Activated CD8-positive, alpha-beta memory T cell treated with anti-CD3 and anti-CD28 coated beads, Interleukin-2, amount 50 U/mL, for 1 hour (primary cell): ENCODE results near the gene ZNF425.
"Not testable (repeated sequence)": the region's sequence is repeated elsewhere in the genome, so short reads cannot be mapped to it uniquely, and the experiment has no call there.

Experiments
- DNase-seq: peaks from one replicate; pipeline ENCODE4 v3.0.0-alpha.2; 2020; ENCODE audit errors: extremely low read depth

The ZNF425 gene

GRCh38 chr7:149125863-149126661, at the start of gene ZNF425:
ZNF425 (minus strand) TSS chr7:149126324; CDS start chr7:149126213, 111 bp downstream.
- DNase-seq, result peak; percentile 76

- no peak for DNase-seq
Measured at GRCh38 chr7:149175150-149175549, 49.0 kb upstream of the ZNF425 start.

GRCh38 chr7:149172534-149172920, 46.4 kb upstream of the ZNF425 start:
- DNase-seq, result no peak

GRCh38 chr7:149171892-149172533, 45.9 kb upstream of the ZNF425 start:
- no peak for DNase-seq

- DNase-seq, result no peak
Measured at GRCh38 chr7:149166630-149167352, 40.7 kb upstream of the ZNF425 start.

- DNase-seq, result no peak
Measured at GRCh38 chr7:149166142-149166541, 40.0 kb upstream of the ZNF425 start.

- DNase-seq, result no peak
Measured at GRCh38 chr7:149161241-149161848, 35.2 kb upstream of the ZNF425 start.

- DNase-seq, result no peak
Measured at GRCh38 chr7:149156898-149157297, 30.8 kb upstream of the ZNF425 start.

GRCh38 chr7:149154056-149154455, 27.9 kb upstream of the ZNF425 start:
- no peak for DNase-seq

- DNase-seq, result no peak
Measured at GRCh38 chr7:149153346-149153745, 27.2 kb upstream of the ZNF425 start.

- no peak for DNase-seq
Measured at GRCh38 chr7:149150981-149151380, 24.9 kb upstream of the ZNF425 start.

- peak; percentile 26 for DNase-seq
Measured at GRCh38 chr7:149147752-149148653, 21.9 kb upstream of the ZNF425 start.

- peak; percentile 47 for DNase-seq
Measured at GRCh38 chr7:149147072-149147751, 21.1 kb upstream of the ZNF425 start, which contains the start of gene ZNF398. ZNF398 (plus strand) TSS chr7:149147453; CDS start chr7:149147743, 290 bp downstream.

GRCh38 chr7:149145031-149145845, 19.1 kb upstream of the ZNF425 start:
- DNase-seq, result no peak

- not testable (repeated sequence) for DNase-seq
Measured at GRCh38 chr7:149144436-149144922, 18.4 kb upstream of the ZNF425 start.

- no peak for DNase-seq
Measured at GRCh38 chr7:149141893-149142292, 15.8 kb upstream of the ZNF425 start.

- DNase-seq, result no peak
Measured at GRCh38 chr7:149140831-149141230, 14.7 kb upstream of the ZNF425 start.

GRCh38 chr7:149136118-149136517, 10.0 kb upstream of the ZNF425 start:
- DNase-seq, result no peak

- DNase-seq, result no peak
Measured at GRCh38 chr7:149133028-149133710, 7.0 kb upstream of the ZNF425 start.
